SK-N-SH (cell line): ENCODE data around the gene KRT2. TPM values are rescaled to one million over a fixed set of nuclear protein-coding genes. Genes with fewer than 3 reads are reported as not detected.

Experiments
- CTCF ChIA-PET: fragments of 300-600, 350-600 bp; formaldehyde crosslinking; extraction: SDS; loops from one replicate; lab custom pipeline; 2021; lab: Yijun Ruan, JAX
- POLR2A ChIA-PET: fragments of 350-600 bp; sonication (Branson Sonifier 250); formaldehyde crosslinking; extraction: SDS; loops from one replicate; lab custom pipeline; 2020; ENCODE audit warnings: antibody characterized with exemption, inconsistent platforms; lab: Yijun Ruan, JAX
- DNase-seq: peaks from one replicate; pipeline ENCODE4 v3.0.0; 2012
- H2AFZ ChIP-seq: fragments of 200-600 bp; sonication (generic); 2 replicates; pipeline ENCODE4 v1.8.1; 2016; ENCODE audit warnings: antibody characterized with exemption, mild to moderate bottlenecking, low read depth
- H3F3A ChIP-seq: fragments of 200-600 bp; sonication (generic); replicated peaks from 2 replicates; pipeline ENCODE3; 2016; ENCODE audit warnings: antibody characterized with exemption, mild to moderate bottlenecking; ENCODE audit not compliant: insufficient read depth
- H3K27ac ChIP-seq, 2 experiments: fragments of 200-500 bp in 1 of 2; fragments of 200-600 bp in 1 of 2; sonication (Bioruptor generic) in 1 of 2; sonication (generic), shearing (Covaris generic) in 1 of 2; 2 replicates each; pipeline versions ENCODE4 v1.5.1 to v1.6.1; 2014 to 2016; ENCODE audit warnings: low read depth in 2 of 2, inconsistent platforms in 1 of 2, low read length in 1 of 2, mild to moderate bottlenecking in 1 of 2, mixed read lengths in 1 of 2
- H3K27me3 ChIP-seq: fragments of 200-600 bp; sonication (generic), shearing (Covaris generic); 2 replicates; pipeline ENCODE4 v1.6.1; 2016; ENCODE audit warnings: mixed run types; ENCODE audit not compliant: insufficient read depth
- H3K36me3 ChIP-seq, 2 experiments: fragments of 200-500 bp in 1 of 2; fragments of 200-600 bp in 1 of 2; sonication (Bioruptor generic) in 1 of 2; sonication (generic) in 1 of 2; replicated peaks in 1 of 2; 2 replicates each; pipeline versions ENCODE3 to v1.5.1; 2014 to 2016; ENCODE audit warnings: low read length in 1 of 2, mild to moderate bottlenecking in 1 of 2; ENCODE audit not compliant: insufficient read depth in 2 of 2, control insufficient read depth in 1 of 2
- H3K4me1 ChIP-seq, 2 experiments: fragments of 200-500 bp in 1 of 2; fragments of 200-600 bp in 1 of 2; sonication (Bioruptor generic) in 1 of 2; sonication (generic), shearing (Covaris generic) in 1 of 2; 2 replicates each; pipeline versions ENCODE4 v1.5.1 to v1.6.1; 2014 to 2016; ENCODE audit warnings: low read depth in 1 of 2, low read length in 1 of 2, mixed run types in 1 of 2; ENCODE audit not compliant: insufficient read depth in 2 of 2, control insufficient read depth in 1 of 2
- H3K4me2 ChIP-seq: fragments of 200-600 bp; sonication (generic), shearing (Covaris generic); 2 replicates; pipeline ENCODE4 v1.6.1; 2017; ENCODE audit warnings: mixed run types
- H3K4me3 ChIP-seq, 2 experiments: fragments of 200-500 bp in 1 of 2; fragments of 200-600 bp in 1 of 2; sonication (Bioruptor generic) in 1 of 2; sonication (generic), shearing (Covaris generic) in 1 of 2; 2 replicates each; pipeline versions ENCODE4 v1.5.1 to v1.8.1; 2014 to 2016; ENCODE audit warnings: low read depth in 2 of 2, inconsistent platforms in 1 of 2, low read length in 1 of 2, mild to moderate bottlenecking in 1 of 2, mixed read lengths in 1 of 2, moderate library complexity in 1 of 2
- H3K79me2 ChIP-seq: fragments of 200-600 bp; sonication (generic); 2 replicates; pipeline ENCODE4 v1.8.1; 2017; ENCODE audit warnings: mild to moderate bottlenecking; ENCODE audit not compliant: insufficient read depth
- H3K9ac ChIP-seq: fragments of 200-600 bp; sonication (generic); 2 replicates; pipeline ENCODE4 v1.6.1; 2017; ENCODE audit warnings: mixed run types
- H3K9me2 ChIP-seq: fragments of 200-600 bp; sonication (generic); 2 replicates; pipeline ENCODE4 v1.6.1; 2017; ENCODE audit warnings: mixed run types
- H3K9me3 ChIP-seq: fragments of 200-600 bp; sonication (generic); 2 replicates; pipeline ENCODE4 v1.6.1; 2017; ENCODE audit warnings: mixed run types, mild to moderate bottlenecking, moderate library complexity
- H4K20me1 ChIP-seq: fragments of 200-600 bp; sonication (generic); 2 replicates; pipeline ENCODE4 v1.6.1; 2017; ENCODE audit warnings: mild to moderate bottlenecking, mixed run types; ENCODE audit not compliant: insufficient read depth
- CHD2 ChIP-seq: fragments of 150-350 bp; IDR thresholded peaks from 2 replicates; pipeline ENCODE4 v1.6.1; 2018; ENCODE audit warnings: low read length; ENCODE audit not compliant: partially characterized antibody
- CTCF ChIP-seq: fragments of 200-600 bp; sonication (generic); IDR thresholded peaks from 2 replicates; pipeline ENCODE4 v1.6.1; 2017; ENCODE audit warnings: antibody characterized with exemption, mild to moderate bottlenecking, moderate library complexity
- FOSL2 ChIP-seq: IDR thresholded peaks from 2 replicates; pipeline ENCODE4 v1.4.0; 2012; ENCODE audit warnings: low read depth, mild to moderate bottlenecking, moderate library complexity, borderline replicate concordance
- GABPA ChIP-seq: IDR thresholded peaks from 2 replicates; pipeline ENCODE4 v1.4.0; 2012; ENCODE audit warnings: low read depth, mild to moderate bottlenecking
- MEF2A ChIP-seq: IDR thresholded peaks from 2 replicates; pipeline ENCODE4 v1.4.0; 2012; ENCODE audit warnings: low read depth, borderline replicate concordance
- MXI1 ChIP-seq: IDR thresholded peaks from 2 replicates; pipeline ENCODE4 v1.6.1; 2012; ENCODE audit warnings: mild to moderate bottlenecking, low read depth, low read length, improper control_type of control experiment
- NRF1 ChIP-seq: IDR thresholded peaks from 2 replicates; pipeline ENCODE4 v1.6.1; 2012; ENCODE audit warnings: low read depth, mild to moderate bottlenecking, low read length
- RAD21 ChIP-seq: IDR thresholded peaks from 2 replicates; pipeline ENCODE4 v1.6.1; 2012; ENCODE audit warnings: mild to moderate bottlenecking, low read length
- SMC3 ChIP-seq: IDR thresholded peaks from 2 replicates; pipeline ENCODE4 v1.6.1; 2012; ENCODE audit warnings: low read depth, low read length, improper control_type of control experiment
- TCF12 ChIP-seq: IDR thresholded peaks from 2 replicates; pipeline ENCODE4 v1.4.0; 2012
- USF2 ChIP-seq: fragments of 150-350 bp; IDR thresholded peaks from 2 replicates; pipeline ENCODE4 v1.6.1; 2017; ENCODE audit warnings: antibody characterized with exemption, low read length, low read depth, borderline replicate concordance
- WGBS: methylation state at CpG from one replicate; pipeline ENCODE4 v1.1.6; 2017; ENCODE audit warnings: low lambda C conversion rate; 5-methylcytosine and 5-hydroxymethylcytosine counted together
- polyA plus RNA-seq, 3 experiments: library from polyadenylated mRNA; depleted of rRNA; stranded (reverse); fragments of >200 nt; gene quantifications; 2 replicates each; pipeline ENCODE4 v1.2.3, GENCODE V29; 2012
- TF ChIP-seq, protein P1 (sequence below): IDR thresholded peaks from 2 replicates; pipeline ENCODE4 v1.4.0; 2012; ENCODE audit warnings: low read depth, borderline replicate concordance
- TF ChIP-seq, protein P2 (sequence below): IDR thresholded peaks from 2 replicates; pipeline ENCODE4 v1.4.0; 2012; ENCODE audit warnings: low read depth, borderline replicate concordance
- TF ChIP-seq, protein P3 (sequence below): fragments of 150-350 bp; IDR thresholded peaks from 2 replicates; pipeline ENCODE4 v1.6.1; 2016; ENCODE audit warnings: mild to moderate bottlenecking, low read depth, low read length
- TF ChIP-seq, protein P4 (sequence below): IDR thresholded peaks from 2 replicates; pipeline ENCODE4 v1.4.0; 2012; ENCODE audit warnings: low read depth
- TF ChIP-seq, protein P5 (sequence below): IDR thresholded peaks from 2 replicates; pipeline ENCODE4 v1.6.1; 2012; ENCODE audit warnings: mild to moderate bottlenecking, low read depth, low read length, moderate library complexity

KRT2 gene
- polyA plus RNA-seq, 1 of the 3 experiments (the other 2 are of a cell fraction) = not detected

DNA sequence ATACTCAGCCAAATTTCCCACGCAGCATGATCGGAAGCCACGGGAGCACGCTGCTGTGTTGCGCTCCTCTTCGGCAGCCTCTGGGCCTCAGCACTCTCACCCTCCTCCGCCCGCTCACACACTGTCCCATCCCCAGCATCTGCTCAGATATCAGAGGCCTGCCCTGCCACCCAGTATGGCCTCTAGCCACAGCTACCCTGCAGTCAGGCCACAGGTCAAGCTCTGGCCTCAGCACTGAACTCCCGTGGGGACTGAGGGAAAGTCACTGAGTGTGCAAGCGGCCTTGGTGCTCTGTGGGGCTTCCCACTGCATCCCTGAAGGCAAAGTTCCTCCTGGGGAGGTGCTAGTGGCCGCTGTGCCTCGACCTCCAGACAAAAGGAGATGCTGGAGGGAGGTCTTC is 49.3 kb upstream of the KRT2 start:
- H3K27ac ChIP-seq = no peak overlapping the region
- no peaks in the 10 kb centered on the region for H3K4me1 ChIP-seq
- DNase-seq = no peak
- TF ChIP-seq, protein P1, sequence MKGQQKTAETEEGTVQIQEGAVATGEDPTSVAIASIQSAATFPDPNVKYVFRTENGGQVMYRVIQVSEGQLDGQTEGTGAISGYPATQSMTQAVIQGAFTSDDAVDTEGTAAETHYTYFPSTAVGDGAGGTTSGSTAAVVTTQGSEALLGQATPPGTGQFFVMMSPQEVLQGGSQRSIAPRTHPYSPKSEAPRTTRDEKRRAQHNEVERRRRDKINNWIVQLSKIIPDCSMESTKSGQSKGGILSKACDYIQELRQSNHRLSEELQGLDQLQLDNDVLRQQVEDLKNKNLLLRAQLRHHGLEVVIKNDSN = no peak
- TF ChIP-seq CHD2 (no peak), CTCF (no peak)
- no peak overlapping the region for H2AFZ ChIP-seq
- no peaks in the 10 kb centered on the region for H3K79me2 ChIP-seq
- no peaks in the 10 kb centered on the region for H3K36me3 ChIP-seq
- 31% methylated on average over 12 of the region's 12 CpGs for WGBS
- no peak overlapping the region for H3K9ac ChIP-seq
- H4K20me1 ChIP-seq = no peaks in the 10 kb centered on the region
- no peaks in the 10 kb centered on the region for H3K9me2 ChIP-seq
- H3K27me3 ChIP-seq = peaks cover 64% of the 10 kb centered on the region
- H3K4me3 ChIP-seq = no peak overlapping the region
- H3F3A ChIP-seq = no peaks in the 10 kb centered on the region
- no peaks in the 10 kb centered on the region for H3K9me3 ChIP-seq
- H3K4me2 ChIP-seq = no peak overlapping the region
- POLR2A ChIA-PET = no interaction called here
- CTCF ChIA-PET = no interaction called here

DNA sequence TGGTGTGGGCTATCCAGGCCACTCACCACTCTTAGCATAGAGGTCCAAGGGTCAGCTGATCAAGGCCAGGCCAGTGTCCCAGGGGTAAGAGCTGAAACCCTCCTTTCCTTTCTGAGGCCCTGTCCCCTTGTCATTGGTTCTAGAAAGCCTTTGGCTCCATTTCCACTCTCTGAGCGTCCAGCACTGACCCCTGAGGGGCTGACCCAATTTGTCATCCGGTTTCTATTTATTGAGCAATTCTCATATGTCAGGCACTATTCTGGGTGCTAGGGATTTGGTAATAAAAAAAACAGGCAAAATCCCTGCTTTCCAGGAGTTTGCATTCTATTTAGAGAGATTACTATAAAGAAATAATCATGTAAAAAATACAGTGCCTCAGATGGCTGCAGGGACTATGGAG is 47.9 kb upstream of the KRT2 start:
- DNase-seq = no peak
- POLR2A ChIA-PET = no interaction called here
- Histone ChIP-seq H3K4me3 (no peak overlapping the region), H3K27me3 (peaks cover 63% of the 10 kb centered on the region; the same call in 1 of the 2 replicates), H3K4me2 (no peak overlapping the region), H3K79me2 (no peaks in the 10 kb centered on the region), H3K36me3 (no peaks in the 10 kb centered on the region), H3F3A (no peaks in the 10 kb centered on the region), H2AFZ (no peak overlapping the region), H3K9me3 (no peaks in the 10 kb centered on the region), H4K20me1 (no peaks in the 10 kb centered on the region), H3K9me2 (no peaks in the 10 kb centered on the region), H3K9ac (no peak overlapping the region), H3K27ac (no peak overlapping the region), H3K4me1 (no peaks in the 10 kb centered on the region)
- CTCF ChIA-PET = no interaction called here
- 13% methylated on average over 2 of the region's 2 CpGs for whole genome bisulfite sequencing
- TF ChIP-seq GABPA (no peak), RAD21 (no peak), USF2 (no peak), TCF12 (no peak), NRF1 (no peak), SMC3 (no peak), MEF2A (no peak), MXI1 (no peak), FOSL2 (no peak)
- TF ChIP-seq, protein P2, sequence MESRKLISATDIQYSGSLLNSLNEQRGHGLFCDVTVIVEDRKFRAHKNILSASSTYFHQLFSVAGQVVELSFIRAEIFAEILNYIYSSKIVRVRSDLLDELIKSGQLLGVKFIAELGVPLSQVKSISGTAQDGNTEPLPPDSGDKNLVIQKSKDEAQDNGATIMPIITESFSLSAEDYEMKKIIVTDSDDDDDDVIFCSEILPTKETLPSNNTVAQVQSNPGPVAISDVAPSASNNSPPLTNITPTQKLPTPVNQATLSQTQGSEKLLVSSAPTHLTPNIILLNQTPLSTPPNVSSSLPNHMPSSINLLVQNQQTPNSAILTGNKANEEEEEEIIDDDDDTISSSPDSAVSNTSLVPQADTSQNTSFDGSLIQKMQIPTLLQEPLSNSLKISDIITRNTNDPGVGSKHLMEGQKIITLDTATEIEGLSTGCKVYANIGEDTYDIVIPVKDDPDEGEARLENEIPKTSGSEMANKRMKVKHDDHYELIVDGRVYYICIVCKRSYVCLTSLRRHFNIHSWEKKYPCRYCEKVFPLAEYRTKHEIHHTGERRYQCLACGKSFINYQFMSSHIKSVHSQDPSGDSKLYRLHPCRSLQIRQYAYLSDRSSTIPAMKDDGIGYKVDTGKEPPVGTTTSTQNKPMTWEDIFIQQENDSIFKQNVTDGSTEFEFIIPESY = no peak
- TF ChIP-seq, protein P3, sequence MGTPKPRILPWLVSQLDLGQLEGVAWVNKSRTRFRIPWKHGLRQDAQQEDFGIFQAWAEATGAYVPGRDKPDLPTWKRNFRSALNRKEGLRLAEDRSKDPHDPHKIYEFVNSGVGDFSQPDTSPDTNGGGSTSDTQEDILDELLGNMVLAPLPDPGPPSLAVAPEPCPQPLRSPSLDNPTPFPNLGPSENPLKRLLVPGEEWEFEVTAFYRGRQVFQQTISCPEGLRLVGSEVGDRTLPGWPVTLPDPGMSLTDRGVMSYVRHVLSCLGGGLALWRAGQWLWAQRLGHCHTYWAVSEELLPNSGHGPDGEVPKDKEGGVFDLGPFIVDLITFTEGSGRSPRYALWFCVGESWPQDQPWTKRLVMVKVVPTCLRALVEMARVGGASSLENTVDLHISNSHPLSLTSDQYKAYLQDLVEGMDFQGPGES = no peak
- TF ChIP-seq, protein P4, sequence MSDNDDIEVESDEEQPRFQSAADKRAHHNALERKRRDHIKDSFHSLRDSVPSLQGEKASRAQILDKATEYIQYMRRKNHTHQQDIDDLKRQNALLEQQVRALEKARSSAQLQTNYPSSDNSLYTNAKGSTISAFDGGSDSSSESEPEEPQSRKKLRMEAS = no peak
- TF ChIP-seq, protein P5, sequence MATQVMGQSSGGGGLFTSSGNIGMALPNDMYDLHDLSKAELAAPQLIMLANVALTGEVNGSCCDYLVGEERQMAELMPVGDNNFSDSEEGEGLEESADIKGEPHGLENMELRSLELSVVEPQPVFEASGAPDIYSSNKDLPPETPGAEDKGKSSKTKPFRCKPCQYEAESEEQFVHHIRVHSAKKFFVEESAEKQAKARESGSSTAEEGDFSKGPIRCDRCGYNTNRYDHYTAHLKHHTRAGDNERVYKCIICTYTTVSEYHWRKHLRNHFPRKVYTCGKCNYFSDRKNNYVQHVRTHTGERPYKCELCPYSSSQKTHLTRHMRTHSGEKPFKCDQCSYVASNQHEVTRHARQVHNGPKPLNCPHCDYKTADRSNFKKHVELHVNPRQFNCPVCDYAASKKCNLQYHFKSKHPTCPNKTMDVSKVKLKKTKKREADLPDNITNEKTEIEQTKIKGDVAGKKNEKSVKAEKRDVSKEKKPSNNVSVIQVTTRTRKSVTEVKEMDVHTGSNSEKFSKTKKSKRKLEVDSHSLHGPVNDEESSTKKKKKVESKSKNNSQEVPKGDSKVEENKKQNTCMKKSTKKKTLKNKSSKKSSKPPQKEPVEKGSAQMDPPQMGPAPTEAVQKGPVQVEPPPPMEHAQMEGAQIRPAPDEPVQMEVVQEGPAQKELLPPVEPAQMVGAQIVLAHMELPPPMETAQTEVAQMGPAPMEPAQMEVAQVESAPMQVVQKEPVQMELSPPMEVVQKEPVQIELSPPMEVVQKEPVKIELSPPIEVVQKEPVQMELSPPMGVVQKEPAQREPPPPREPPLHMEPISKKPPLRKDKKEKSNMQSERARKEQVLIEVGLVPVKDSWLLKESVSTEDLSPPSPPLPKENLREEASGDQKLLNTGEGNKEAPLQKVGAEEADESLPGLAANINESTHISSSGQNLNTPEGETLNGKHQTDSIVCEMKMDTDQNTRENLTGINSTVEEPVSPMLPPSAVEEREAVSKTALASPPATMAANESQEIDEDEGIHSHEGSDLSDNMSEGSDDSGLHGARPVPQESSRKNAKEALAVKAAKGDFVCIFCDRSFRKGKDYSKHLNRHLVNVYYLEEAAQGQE = no peak
